Measurements from ENCODE around the gene KCNJ15. TPM values are rescaled to one million over a fixed set of nuclear protein-coding genes. Genes with fewer than 3 reads are reported as not detected.

The KCNJ15 gene
- total and polyA plus RNA-seq, 2 of the 8 experiments (the other 6 are each of a cell fraction or from before 2014, with no cell fraction given), result under 0.01 TPM; not detected in 1

- Histone ChIP-seq H2BK20ac (ENCODE audit: low read length) (no peak overlapping the region), H3K18ac (ENCODE audit: extremely low read depth, low read length) (no peak overlapping the region), H2AK5ac (ENCODE audit: low read depth, low read length) (no peak overlapping the region), H4K8ac (ENCODE audit: extremely low read depth, insufficient read depth, low read length) (no peak overlapping the region), H3K27me3 (replicated peaks in 1 of 4; ENCODE audit: control insufficient read depth in 3 of 4, extremely low read depth in 1 of 4, insufficient read depth in 3 of 4, low read length in 3 of 4) (peaks cover 0 to 1% (median 0%) of the 10 kb centered on the region in 4 experiments; a peak in 1 of 7 replicates), H3K23me2 (ENCODE audit: low read depth, low read length) (no peaks in the 10 kb centered on the region), H3K79me2 (ENCODE audit: control insufficient read depth in 1 of 2, insufficient read depth in 2 of 2, low read length in 2 of 2) (no peaks in the 10 kb centered on the region), H3K4me3 (ENCODE audit: extremely low read depth in 1 of 4, insufficient read depth in 2 of 4, low read depth in 3 of 4, low read length in 4 of 4) (no peak overlapping the region), H4K20me1 (replicated peaks in 1 of 2; ENCODE audit: control insufficient read depth in 1 of 2, insufficient read depth in 2 of 2, low read length in 2 of 2) (no peaks in the 10 kb centered on the region), H2BK120ac (replicated peaks; ENCODE audit: low read depth, low read length) (no peak overlapping the region), H3K4me1 (replicated peaks in 1 of 4; ENCODE audit: control insufficient read depth in 3 of 4, insufficient read depth in 4 of 4, low read length in 3 of 4) (no peaks in the 10 kb centered on the region; a peak in 1 of 7 replicates), H3K79me1 (ENCODE audit: low read depth, low read length) (no peaks in the 10 kb centered on the region), H3K4me2 (ENCODE audit: insufficient read depth in 1 of 2, low read depth in 2 of 2, low read length in 2 of 2) (no peak overlapping the region), H3K23ac (ENCODE audit: insufficient read length) (no peak overlapping the region), H3K36me3 (ENCODE audit: control insufficient read depth in 2 of 4, insufficient read depth in 4 of 4, low read length in 3 of 4) (no peaks in the 10 kb centered on the region), H4K5ac (ENCODE audit: insufficient read length, low read depth, low read length) (no peak overlapping the region), H2BK12ac (ENCODE audit: low read depth, low read length) (no peak overlapping the region), H3K4ac (replicated peaks; ENCODE audit: insufficient read length, low read depth, low read length) (no peak overlapping the region), H3K56ac (replicated peaks; ENCODE audit: insufficient read length, low read depth, low read length) (no peak overlapping the region), H2AFZ (ENCODE audit: low read length) (no peak overlapping the region), H3K14ac (ENCODE audit: insufficient read length) (no peak overlapping the region), H3K9me3 (ENCODE audit: insufficient read depth in 2 of 2, low read depth in 1 of 2, low read length in 1 of 2) (no peaks in the 10 kb centered on the region; a peak in 1 of 4 replicates), H4K91ac (replicated peaks; ENCODE audit: insufficient read length, low read length) (no peak overlapping the region), H2BK15ac (ENCODE audit: low read length) (no peak overlapping the region), H3K9ac (replicated peaks in 1 of 4; ENCODE audit: extremely low read depth in 1 of 4, low read depth in 3 of 4, low read length in 3 of 4) (no peak overlapping the region), H2BK5ac (ENCODE audit: low read depth, low read length) (no peak overlapping the region), H3K27ac (ENCODE audit: low read depth, low read length) (no peak overlapping the region)
- FAIRE-seq (no peak), DNase-seq (ENCODE audit: low read depth in 1 of 2, low spot score in 2 of 2) (no peak)
- CTCF ChIA-PET (ENCODE audit: partially characterized antibody), result no interaction called here
- POLR2A ChIA-PET (ENCODE audit: partially characterized antibody), result no interaction called here
- WGBS, 2 experiments (ENCODE audit: extremely low coverage in 1 of 2, insufficient coverage in 1 of 2, insufficient read length in 1 of 2, insufficient replicate concordance in 2 of 2, low coverage in 1 of 2, low lambda C conversion rate in 2 of 2, missing lambda C conversion rate in 1 of 2), result 82% methylated on average over 6 of the region's 6 CpGs; no CpG with 5 or more reads in 1 of the 2 experiments
- TF ChIP-seq TEAD4 (IDR thresholded peaks at IDR 0.05; ENCODE audit: low read depth, low read length) (no peak), RAD21 (IDR thresholded peaks at IDR 0.05 in 1 of 2, conservative IDR thresholded peaks at IDR 0.05 in 1 of 2; ENCODE audit: low read depth in 2 of 2, low read length in 2 of 2) (no peak), ATF2 (IDR thresholded peaks at IDR 0.05; ENCODE audit: low read length) (no peak), TAF7 (optimal IDR thresholded peaks at IDR 0.05; ENCODE audit: borderline replicate concordance, low read depth, low read length) (no peak), GABPA (IDR thresholded peaks at IDR 0.05; ENCODE audit: borderline replicate concordance, insufficient read depth, low read length) (no peak), SIX5 (IDR thresholded peaks at IDR 0.05; ENCODE audit: low read depth, low read length) (no peak), RNF2 (IDR thresholded peaks at IDR 0.05; ENCODE audit: borderline replicate concordance, low read depth, low read length, missing control alignments, poor library complexity, severe bottlenecking) (no peak), POU5F1 (IDR thresholded peaks at IDR 0.05; ENCODE audit: low read depth, low read length) (no peak), SRF (IDR thresholded peaks at IDR 0.05; ENCODE audit: low read depth, low read length) (no peak), E2F6 (IDR thresholded peaks at IDR 0.05) (no peak), YY1 (IDR thresholded peaks at IDR 0.05; ENCODE audit: low read depth, low read length) (no peak), CEBPB (IDR thresholded peaks at IDR 0.05; ENCODE audit: low read depth, low read length) (no peak)
These were observed 27.4 kb downstream of the KCNJ15 start for GRCh38 chr21:38284216-38284615.

Data from H1 (cell line).